COLO829 (cell line): Measurements from ENCODE around the gene BCCIP.

ENCODE experiments used
- DNase-seq: peaks from one replicate; pipeline ENCODE4 v3.0.0; 2012; ENCODE audit warnings: low spot score

Gene BCCIP

GRCh38 chr10:125797994-125798662 lies 25.2 kb upstream of the BCCIP start:
- no peak for DNase-seq

- DNase-seq: no peak
These were observed 23.7 kb upstream of the BCCIP start for GRCh38 chr10:125799451-125800182.

GRCh38 chr10:125801574-125801973 lies 21.8 kb upstream of the BCCIP start:
- DNase-seq: no peak

- DNase-seq: no peak
These were observed 21.2 kb upstream of the BCCIP start for GRCh38 chr10:125802131-125802530.

- no peak for DNase-seq
These were observed 20.6 kb upstream of the BCCIP start for GRCh38 chr10:125802739-125803138.

- no peak for DNase-seq
These were observed 15.3 kb upstream of the BCCIP start for GRCh38 chr10:125808047-125808446.

- DNase-seq: no peak
These were observed 12.1 kb upstream of the BCCIP start for GRCh38 chr10:125811251-125811650.

- DNase-seq: no peak
These were observed 11.1 kb upstream of the BCCIP start for GRCh38 chr10:125812128-125812750.

GRCh38 chr10:125815764-125816163 lies 7.6 kb upstream of the BCCIP start:
- DNase-seq: no peak

- DNase-seq: no peak
These were observed 6.8 kb upstream of the BCCIP start for GRCh38 chr10:125816548-125816947.

- no peak for DNase-seq
These were observed 5.9 kb upstream of the BCCIP start for GRCh38 chr10:125817337-125817946.

- DNase-seq: no peak
These were observed 2.6 kb upstream of the BCCIP start for GRCh38 chr10:125820701-125821100.

- no peak for DNase-seq
These were observed 411 bp downstream of the BCCIP start for GRCh38 chr10:125823663-125824251.

- DNase-seq: no peak
These were observed 1.4 kb downstream of the BCCIP start for GRCh38 chr10:125824736-125825135.

- no peak for DNase-seq
These were observed 3.8 kb downstream of the BCCIP start for GRCh38 chr10:125827133-125827532.

GRCh38 chr10:125828311-125828710 lies 5.0 kb downstream of the BCCIP start:
- no peak for DNase-seq

- no peak for DNase-seq
These were observed 13.4 kb downstream of the BCCIP start for GRCh38 chr10:125836746-125837145.

- DNase-seq: no peak
These were observed 15.6 kb downstream of the BCCIP start for GRCh38 chr10:125838802-125839575.

GRCh38 chr10:125840406-125840805 lies 17.1 kb downstream of the BCCIP start:
- no peak for DNase-seq

GRCh38 chr10:125840955-125841354 lies 17.6 kb downstream of the BCCIP start:
- peak; percentile 29 for DNase-seq

GRCh38 chr10:125843603-125844329 lies 20.4 kb downstream of the BCCIP start:
- no peak for DNase-seq
